HEK293T (cell line): ENCODE results near the gene EIF5AL1.

Experiments used
- BHLHE40 ChIP-seq: fragments of 450-650 bp; IDR thresholded peaks from 2 replicates; pipeline ENCODE4 v1.6.1; 2016; ENCODE audit warnings: mild to moderate bottlenecking, moderate library complexity, borderline replicate concordance
- CTBP1 ChIP-seq: fragments of 450-650 bp; IDR thresholded peaks from 2 replicates; pipeline ENCODE4 v1.6.1; 2016; ENCODE audit warnings: borderline replicate concordance
- ELF4 ChIP-seq: fragments of 450-650 bp; IDR thresholded peaks from 2 replicates; pipeline ENCODE4 v1.6.1; 2017; ENCODE audit warnings: antibody characterized with exemption
- FOXA1 ChIP-seq: fragments of 450-650 bp; IDR thresholded peaks from 2 replicates; pipeline ENCODE4 v1.6.1; 2016; ENCODE audit warnings: mild to moderate bottlenecking
- FOXK2 ChIP-seq: fragments of 450-650 bp; IDR thresholded peaks from 2 replicates; pipeline ENCODE4 v1.6.1; 2016; ENCODE audit warnings: mild to moderate bottlenecking
- FOXM1 ChIP-seq: fragments of 450-650 bp; IDR thresholded peaks from 2 replicates; pipeline ENCODE4 v1.6.1; 2017; ENCODE audit warnings: mild to moderate bottlenecking, borderline replicate concordance
- HDGF ChIP-seq: fragments of 450-650 bp; IDR thresholded peaks from 2 replicates; pipeline ENCODE4 v1.6.1; 2017; ENCODE audit warnings: antibody characterized with exemption, borderline replicate concordance
- L3MBTL2 ChIP-seq: fragments of 450-650 bp; conservative IDR thresholded peaks from 2 replicates; pipeline ENCODE4 v1.6.1; 2016; ENCODE audit warnings: mild to moderate bottlenecking
- NFRKB ChIP-seq: fragments of 450-650 bp; IDR thresholded peaks from 2 replicates; pipeline ENCODE4 v1.6.1; 2016; ENCODE audit warnings: mild to moderate bottlenecking, moderate library complexity
- PKNOX1 ChIP-seq: fragments of 450-650 bp; IDR thresholded peaks from 2 replicates; pipeline ENCODE4 v1.6.1; 2016
- SP1 ChIP-seq: fragments of 450-650 bp; IDR thresholded peaks from 2 replicates; pipeline ENCODE4 v1.6.1; 2017
- SUZ12 ChIP-seq: fragments of 450-650 bp; IDR thresholded peaks from 2 replicates; pipeline ENCODE4 v1.6.1; 2016; ENCODE audit warnings: mild to moderate bottlenecking
- TARDBP ChIP-seq: fragments of 450-650 bp; IDR thresholded peaks from 2 replicates; pipeline ENCODE4 v1.6.1; 2016
- ZNF384 ChIP-seq: fragments of 450-650 bp; IDR thresholded peaks from 2 replicates; pipeline ENCODE4 v1.6.1; 2016

GRCh38 chr10:79488336-79488735 is 24.0 kb upstream of the EIF5AL1 start:
- no peak for TF ChIP-seq CTBP1
- TF ChIP-seq SP1, result no peak
- TF ChIP-seq L3MBTL2, result no peak
- TF ChIP-seq PKNOX1, result no peak
- TF ChIP-seq FOXA1, result no peak
- TF ChIP-seq BHLHE40, result no peak
- TF ChIP-seq FOXK2, result no peak
- no peak for TF ChIP-seq HDGF
- no peak for TF ChIP-seq ZNF384
- no peak for TF ChIP-seq FOXM1
- TF ChIP-seq ELF4, result no peak
- no peak for TF ChIP-seq TARDBP
- no peak for TF ChIP-seq SUZ12
- TF ChIP-seq NFRKB, result no peak
